Right lobe of liver (tissue), 4 donors: ENCODE results near the gene PKD2L2.

ENCODE experiments used
- CTCF ChIP-seq, 4 donors: fragments of 200-600 bp in 3 of 4; fragments of 450-650 bp in 1 of 4; IDR thresholded peaks; one replicate each; pipeline versions ENCODE4 v1.5.1 to v1.8.0; 2016 to 2022; ENCODE audit warnings: antibody characterized with exemption in 4 of 4, mild to moderate bottlenecking in 2 of 4
- POLR2A ChIP-seq: fragments of 450-650 bp; IDR thresholded peaks from one replicate; pipeline ENCODE4 v1.6.1; 2017; ENCODE audit warnings: antibody characterized with exemption, mild to moderate bottlenecking
- donor health status: DM: no; HTN: no; CAD: no.
- donor health status: DM: no; HTN: no; CAD: no.
- donor health status: DM: no; HTN: yes; CAD: no.

DNA sequence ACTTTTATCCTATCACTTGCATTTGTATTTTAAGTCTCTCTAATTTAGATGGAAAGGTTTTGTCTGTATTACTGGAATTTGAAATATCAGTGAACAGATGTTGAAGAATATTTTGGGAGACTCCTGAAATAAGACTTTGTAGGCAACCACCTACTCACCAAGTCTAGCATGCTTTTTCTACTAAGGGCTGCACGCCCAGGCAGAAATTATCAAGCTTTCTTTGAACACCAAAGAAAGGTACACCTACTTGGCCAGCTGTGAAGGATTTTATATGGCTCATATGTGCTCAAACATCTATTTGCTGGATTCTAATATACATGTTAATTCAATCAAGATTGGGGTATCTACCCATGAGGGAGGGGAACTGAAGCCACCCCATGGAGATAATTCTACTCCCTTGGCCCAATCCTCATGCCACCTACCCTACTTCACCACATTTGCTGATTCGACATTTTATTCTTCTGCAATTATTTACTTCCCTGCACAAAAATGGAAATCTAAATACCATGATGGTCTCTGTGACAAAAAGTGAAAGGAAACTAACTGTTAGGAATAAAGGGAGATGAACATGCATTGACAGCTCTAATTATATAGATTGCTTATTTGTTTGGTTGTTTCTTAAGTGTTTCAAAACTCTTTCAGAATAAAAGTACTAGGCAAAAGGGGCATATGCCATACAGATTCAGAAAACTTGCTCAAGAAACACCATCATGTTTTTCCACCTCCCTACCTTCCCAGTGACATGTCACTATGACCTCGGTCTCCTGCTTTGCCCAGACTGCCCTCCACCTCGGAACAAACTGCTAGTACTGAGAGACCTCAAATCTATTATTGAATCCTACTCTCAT is 22.5 kb upstream of the PKD2L2 start:
- TF ChIP-seq CTCF (IDR thresholded peaks at IDR 0.05), result no peak
- no peak for TF ChIP-seq POLR2A
